Neural cell (in vitro differentiated cells): Measurements from ENCODE around the gene AHCYL1.

ENCODE experiments used
- CTCF ChIP-seq: fragments of 450-650 bp; IDR thresholded peaks from 2 replicates; pipeline ENCODE4 v1.5.1; 2014; ENCODE audit warnings: antibody characterized with exemption, mild to moderate bottlenecking, moderate library complexity; ENCODE audit not compliant: poor library complexity, severe bottlenecking
- EZH2 ChIP-seq: fragments of 200-600, 300-800 bp; shearing (Covaris generic), sonication (generic); IDR thresholded peaks from 2 replicates; pipeline ENCODE4 v1.6.1; 2014; ENCODE audit warnings: antibody characterized with exemption, low read length, borderline replicate concordance, mild to moderate bottlenecking; ENCODE audit not compliant: insufficient read depth, poor library complexity, severe bottlenecking
- REST ChIP-seq: IDR thresholded peaks from 2 replicates; pipeline ENCODE4 v1.6.1; 2012; ENCODE audit warnings: borderline replicate concordance

GRCh38 chr1:109971559-109971958, 13.0 kb upstream of the AHCYL1 start:
- no peak for TF ChIP-seq REST
- TF ChIP-seq CTCF = no peak
- no peak for TF ChIP-seq EZH2
